ENCODE measurements around the gene PPT1. TPM values are rescaled to one million over a fixed set of nuclear protein-coding genes. Genes with fewer than 3 reads are reported as not detected.
"Not testable (repeated sequence)": the region's sequence is repeated elsewhere in the genome, so short reads cannot be mapped to it uniquely, and the experiment has no call there.

Gene PPT1
- total RNA-seq, 6 donors from 2014 or later = 35.6 to 190 (median 95.3) TPM

GRCh38 chr1:40092706-40093639, 4.1 kb downstream of the PPT1 start:
- no peak for ATAC-seq (ENCODE audit: low FRiP score in 2 of 2)
- no peaks in the 10 kb centered on the region for H3K27me3 ChIP-seq

GRCh38 chr1:40092241-40092640, 4.8 kb downstream of the PPT1 start:
- H3K27me3 ChIP-seq = no peaks in the 10 kb centered on the region
- no peaks in the 10 kb centered on the region for H3K9me3 ChIP-seq
- no peak overlapping the region for H3K4me3 ChIP-seq
- ATAC-seq (ENCODE audit: low FRiP score in 2 of 2) = no peak
- WGBS, 2 donors = 92 to 97% methylated on average over 2 of the region's 2 CpGs
- TF ChIP-seq POLR2A (IDR thresholded peaks at IDR 0.05) = no peak
- no peak for TF ChIP-seq EP300 (IDR thresholded peaks at IDR 0.05)
- peaks cover 8 to 13% (median 11%) of the 10 kb centered on the region in 4 donors for H3K4me1 ChIP-seq
- no peak for DNase-seq
- no peak overlapping the region for H3K27ac ChIP-seq
- peaks cover 15 to 56% (median 40%) of the 10 kb centered on the region in 4 donors for H3K36me3 ChIP-seq

More at GRCh38 chr1:40092706-40093639, 4.1 kb downstream of the PPT1 start:
- H3K36me3 ChIP-seq = peaks cover 15 to 49% (median 33%) of the 10 kb centered on the region in 4 donors
- DNase-seq = no peak
- peaks cover 9 to 18% (median 15%) of the 10 kb centered on the region in 4 donors for H3K4me1 ChIP-seq
- H3K9me3 ChIP-seq = no peaks in the 10 kb centered on the region
- 66 to 67% methylated on average over 6 of the region's 6 CpGs for WGBS, 2 donors
- peak overlapping the region in 2 of 4 donors; percentile 62 to 68 for H3K27ac ChIP-seq
- H3K4me3 ChIP-seq = no peak overlapping the region
- TF ChIP-seq EP300 (IDR thresholded peaks at IDR 0.05) (no peak), POLR2AphosphoS5 (IDR thresholded peaks at IDR 0.05) (no peak)

- Histone ChIP-seq H3K4me1 (peaks cover 0 to 5% (median 2%) of the 10 kb centered on the region in 4 donors), H3K4me3 (no peak overlapping the region), H3K27me3 (no peaks in the 10 kb centered on the region), H3K9me3 (no peaks in the 10 kb centered on the region), H3K27ac (no peak overlapping the region), H3K36me3 (peaks cover 15 to 70% (median 51%) of the 10 kb centered on the region in 4 donors)
- DNase-seq = no peak
- TF ChIP-seq EP300 (IDR thresholded peaks at IDR 0.05) (no peak), POLR2AphosphoS5 (IDR thresholded peaks at IDR 0.05) (no peak), CTCF (IDR thresholded peaks at IDR 0.05) (no peak)
- ATAC-seq (ENCODE audit: low FRiP score in 2 of 2) = no peak
- WGBS, 2 donors = 92 to 93% methylated on average over 5 of the region's 5 CpGs
Observed at GRCh38 chr1:40090652-40091355, 6.2 kb downstream of the PPT1 start.

GRCh38 chr1:40084750-40085149, 12.3 kb downstream of the PPT1 start:
- not testable (repeated sequence) for H3K27me3 ChIP-seq; H3K4me3 ChIP-seq; ATAC-seq (ENCODE audit: low FRiP score in 2 of 2); H3K9me3 ChIP-seq; H3K27ac ChIP-seq
- Histone ChIP-seq H3K36me3 (peaks cover 8 to 56% (median 40%) of the 10 kb centered on the region in 4 donors), H3K4me1 (peaks cover 3 to 15% (median 9%) of the 10 kb centered on the region in 4 donors)
- 12 to 23% methylated on average over 6 to 11 of the region's 11 CpGs for WGBS, 2 donors
- peak in 1 of 2 donors; percentile 83 for DNase-seq
- peak; percentile 14 to 80 (median 54) for TF ChIP-seq CTCF (IDR thresholded peaks at IDR 0.05)

GRCh38 chr1:40081871-40082270, 15.2 kb downstream of the PPT1 start:
- whole genome bisulfite sequencing, 2 donors = 64 to 74% methylated on average over 7 of the region's 7 CpGs
- peaks cover 6 to 24% (median 13%) of the 10 kb centered on the region in 4 donors for H3K4me1 ChIP-seq
- no peak for ATAC-seq (ENCODE audit: low FRiP score in 2 of 2)
- H3K27ac ChIP-seq = peak overlapping the region in 1 of 4 donors; percentile 46
- no peak overlapping the region for H3K4me3 ChIP-seq
- peaks cover 4 to 44% (median 20%) of the 10 kb centered on the region in 4 donors for H3K36me3 ChIP-seq
- no peak for DNase-seq
- no peaks in the 10 kb centered on the region for H3K27me3 ChIP-seq
- no peaks in the 10 kb centered on the region for H3K9me3 ChIP-seq
- TF ChIP-seq POLR2A (IDR thresholded peaks at IDR 0.05) = no peak
- no peak for TF ChIP-seq EP300 (IDR thresholded peaks at IDR 0.05)
- TF ChIP-seq POLR2AphosphoS5 (IDR thresholded peaks at IDR 0.05) = no peak
- TF ChIP-seq CTCF (IDR thresholded peaks at IDR 0.05) = no peak
